Hepatocyte (in vitro differentiated cells): ENCODE results near the gene SRXN1.

Experiments used
- CTCF ChIP-seq: fragments of 200-600 bp; sonication (generic); IDR thresholded peaks from 2 replicates; pipeline ENCODE4 v1.5.1; 2016; ENCODE audit warnings: antibody characterized with exemption, mild to moderate bottlenecking; ENCODE audit not compliant: poor library complexity
- EZH2 ChIP-seq: fragments of 200-600 bp; sonication (generic); IDR thresholded peaks from 2 replicates; pipeline ENCODE4 v1.6.1; 2016; ENCODE audit warnings: antibody characterized with exemption, mild to moderate bottlenecking, borderline replicate concordance

GRCh38 chr20:615514-615913 lies 37.5 kb downstream of the SRXN1 start:
- TF ChIP-seq CTCF, result no peak
- TF ChIP-seq EZH2, result no peak
